NCI-H1048 (cell line): Measurements from ENCODE around the gene OAT.
"Not testable (repeated sequence)": the region's sequence is repeated elsewhere in the genome, so short reads cannot be mapped to it uniquely, and the experiment has no call there.

Experiments
- DNase-seq: peaks from one replicate; lab custom pipeline; 2025; lab: John Stamatoyannopoulos, UW

The OAT gene

GRCh38 chr10:124378881-124379471 lies 39.7 kb downstream of the OAT start:
- DNase-seq: no peak

- no peak for DNase-seq
These were observed 40.5 kb downstream of the OAT start for GRCh38 chr10:124378271-124378670.

- no peak for DNase-seq
These were observed 41.6 kb downstream of the OAT start for GRCh38 chr10:124377101-124377500.

GRCh38 chr10:124376411-124376810 lies 42.3 kb downstream of the OAT start:
- no peak for DNase-seq

- DNase-seq: no peak
These were observed 43.0 kb downstream of the OAT start for GRCh38 chr10:124375691-124376090.

- DNase-seq: no peak
These were observed 43.4 kb downstream of the OAT start for GRCh38 chr10:124375353-124375614.

GRCh38 chr10:124374535-124375352 lies 44.0 kb downstream of the OAT start:
- no peak for DNase-seq

GRCh38 chr10:124372899-124373298 lies 45.8 kb downstream of the OAT start:
- DNase-seq: no peak

GRCh38 chr10:124370426-124370825 lies 48.3 kb downstream of the OAT start:
- no peak for DNase-seq

- no peak for DNase-seq
These were observed 48.7 kb downstream of the OAT start for GRCh38 chr10:124369986-124370385.

- DNase-seq: not testable (repeated sequence)
These were observed 49.2 kb downstream of the OAT start for GRCh38 chr10:124369533-124369932.

GRCh38 chr10:124369066-124369465 lies 49.7 kb downstream of the OAT start:
- no peak for DNase-seq

GRCh38 chr10:124367936-124368335 lies 50.8 kb downstream of the OAT start:
- DNase-seq: no peak

GRCh38 chr10:124367414-124367813 lies 51.3 kb downstream of the OAT start:
- no peak for DNase-seq

- DNase-seq: no peak
These were observed 51.9 kb downstream of the OAT start for GRCh38 chr10:124366825-124367224.

- no peak for DNase-seq
These were observed 52.4 kb downstream of the OAT start for GRCh38 chr10:124366343-124366742.

- no peak for DNase-seq
These were observed 54.0 kb downstream of the OAT start for GRCh38 chr10:124364674-124365073.

GRCh38 chr10:124362568-124362967 lies 56.2 kb downstream of the OAT start:
- no peak for DNase-seq

- DNase-seq: no peak
These were observed 59.3 kb downstream of the OAT start for GRCh38 chr10:124359336-124359832.

- DNase-seq: no peak
These were observed 61.2 kb downstream of the OAT start for GRCh38 chr10:124357561-124357885.

GRCh38 chr10:124356701-124357560 lies 61.8 kb downstream of the OAT start:
- no peak for DNase-seq

GRCh38 chr10:124354411-124355382 lies 64.0 kb downstream of the OAT start:
- no peak for DNase-seq
